ENCODE data around the gene KCNMB2. TPM values are rescaled to one million over a fixed set of nuclear protein-coding genes. Genes with fewer than 3 reads are reported as not detected.
A peak's percentile ranks its signal among the peaks of the same experiment; 100 is the strongest.

The KCNMB2 gene
- total RNA-seq, 1 experiment from 2014 or later: not detected

GRCh38 chr3:178807694-178808093 is 271.5 kb downstream of the KCNMB2 start:
- no peak for DNase-seq (ENCODE audit: low spot score)

DNA sequence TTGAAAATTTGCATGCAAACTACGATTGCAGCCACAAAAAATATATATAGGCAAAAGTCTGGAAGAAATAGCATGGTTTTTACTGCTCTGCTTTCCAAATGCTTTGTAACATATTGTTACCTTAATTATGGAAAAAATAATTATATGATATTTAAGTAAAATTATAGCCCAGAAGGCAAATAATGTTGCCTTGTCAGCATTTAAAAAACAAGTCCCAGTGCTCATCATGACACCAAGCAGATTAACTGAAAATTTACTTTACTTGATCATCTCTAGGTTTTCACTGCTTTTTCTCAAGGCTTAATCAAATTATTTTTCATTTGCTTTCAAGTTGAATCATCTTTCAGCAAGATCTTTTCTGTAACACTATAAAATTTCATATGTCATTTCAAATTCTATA is 272.5 kb downstream of the KCNMB2 start:
- DNase-seq (ENCODE audit: low spot score): no peak

DNA sequence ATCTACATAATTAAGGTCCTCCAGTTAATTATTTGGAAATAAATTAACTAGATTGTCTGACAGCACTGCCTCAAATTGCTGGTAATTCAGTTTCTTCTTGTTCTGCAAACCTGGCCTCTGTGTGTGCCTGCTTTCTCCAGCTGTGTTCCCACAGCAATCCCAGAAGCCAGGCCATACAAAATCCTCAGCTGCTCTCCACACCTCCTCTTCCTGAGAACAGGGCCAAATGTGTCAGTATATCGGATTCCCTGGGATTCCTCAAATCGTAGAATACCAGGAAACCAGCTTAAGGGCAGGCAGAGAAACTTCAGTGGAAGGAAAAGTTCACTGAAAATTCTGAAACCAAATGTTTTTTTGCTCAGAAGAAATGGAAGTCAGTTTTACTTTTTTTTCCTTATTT is 273.9 kb downstream of the KCNMB2 start:
- DNase-seq (ENCODE audit: low spot score): no peak

DNA sequence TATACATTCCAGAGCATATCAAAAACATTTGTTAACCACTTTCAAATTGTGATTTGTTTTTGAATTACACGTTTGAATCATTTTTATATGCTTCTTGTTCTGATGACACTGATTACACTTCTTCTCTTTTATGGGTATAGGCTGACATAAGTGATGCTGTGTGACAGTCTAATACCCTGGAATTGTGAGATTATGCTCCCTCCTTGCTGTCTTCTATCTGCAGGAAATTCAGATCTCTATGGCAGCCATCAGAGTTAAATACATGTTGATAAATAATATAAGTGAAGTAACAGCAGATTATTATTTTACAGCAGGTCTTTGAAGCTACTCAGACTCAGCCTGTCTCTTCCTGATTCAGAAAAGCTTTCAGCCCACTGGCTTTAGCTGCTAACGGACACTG is 286.5 kb downstream of the KCNMB2 start:
- DNase-seq (ENCODE audit: low spot score): no peak

- no peak for DNase-seq (ENCODE audit: low spot score)
Observed at GRCh38 chr3:178823150-178823549, 286.9 kb downstream of the KCNMB2 start.

DNA sequence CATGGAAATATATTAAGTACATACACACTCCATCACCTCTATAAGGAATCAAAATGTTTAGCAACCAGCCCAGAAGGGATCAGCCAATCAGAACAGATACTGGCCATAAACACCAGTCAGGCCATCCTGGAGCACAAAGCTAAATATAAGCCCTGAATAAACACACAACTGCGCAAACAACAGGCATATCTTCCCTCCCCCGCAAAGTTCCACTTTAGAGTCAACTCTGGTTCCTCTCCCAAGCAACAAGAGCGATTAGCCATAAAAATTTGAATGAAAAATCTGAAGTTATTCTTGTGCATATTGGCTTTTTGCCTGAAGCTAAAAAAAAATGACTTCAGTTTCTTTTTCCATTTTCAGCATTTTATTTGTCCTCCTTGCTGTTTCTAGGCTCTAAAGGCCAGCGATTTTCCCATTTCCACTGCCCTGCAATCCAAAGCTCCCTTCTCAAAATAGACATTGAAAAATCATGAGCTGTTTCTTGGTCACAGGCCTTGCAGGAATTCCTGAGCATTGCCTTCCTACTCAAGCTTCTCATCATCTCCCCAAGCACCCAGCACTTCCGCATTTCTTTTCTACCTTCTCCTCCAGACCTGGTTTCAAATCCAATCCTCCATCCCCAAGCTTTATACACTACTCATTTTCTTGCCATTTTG is 287.5 kb downstream of the KCNMB2 start:
- DNase-seq (ENCODE audit: low spot score): no peak

- DNase-seq (ENCODE audit: low spot score): no peak
Observed at GRCh38 chr3:178826435-178827123, 290.3 kb downstream of the KCNMB2 start.

- no peak for DNase-seq (ENCODE audit: low spot score)
Observed at GRCh38 chr3:178827285-178827856, 291.1 kb downstream of the KCNMB2 start.

- DNase-seq (ENCODE audit: low spot score): no peak
Observed at GRCh38 chr3:178833695-178834094, 297.5 kb downstream of the KCNMB2 start.

GRCh38 chr3:178835033-178835432 is 298.8 kb downstream of the KCNMB2 start:
- no peak for DNase-seq (ENCODE audit: low spot score)

GRCh38 chr3:178837512-178837911 is 301.3 kb downstream of the KCNMB2 start:
- no peak for DNase-seq (ENCODE audit: low spot score)

- DNase-seq (ENCODE audit: low spot score): no peak
Observed at GRCh38 chr3:178840586-178840985, 304.4 kb downstream of the KCNMB2 start.

DNA sequence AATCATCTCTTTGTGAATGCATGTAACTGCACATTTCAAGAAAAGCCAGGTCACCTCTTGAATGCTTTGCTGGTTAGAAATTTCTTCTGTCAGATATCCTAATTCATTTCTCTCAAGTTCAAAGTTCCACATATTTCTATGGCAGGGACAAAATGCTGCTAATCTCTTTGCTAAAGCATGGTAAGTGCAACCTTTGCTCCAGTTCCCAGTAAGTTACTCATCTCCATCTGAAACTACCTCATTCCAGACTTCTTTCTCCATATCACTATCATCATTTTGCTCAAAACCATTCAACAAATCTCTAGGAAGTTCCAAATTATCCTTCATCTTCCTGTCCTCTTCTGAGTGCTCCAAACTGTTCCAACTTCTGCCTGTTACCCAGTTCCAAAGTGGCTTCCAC is 304.8 kb downstream of the KCNMB2 start:
- no peak for DNase-seq (ENCODE audit: low spot score)

DNA sequence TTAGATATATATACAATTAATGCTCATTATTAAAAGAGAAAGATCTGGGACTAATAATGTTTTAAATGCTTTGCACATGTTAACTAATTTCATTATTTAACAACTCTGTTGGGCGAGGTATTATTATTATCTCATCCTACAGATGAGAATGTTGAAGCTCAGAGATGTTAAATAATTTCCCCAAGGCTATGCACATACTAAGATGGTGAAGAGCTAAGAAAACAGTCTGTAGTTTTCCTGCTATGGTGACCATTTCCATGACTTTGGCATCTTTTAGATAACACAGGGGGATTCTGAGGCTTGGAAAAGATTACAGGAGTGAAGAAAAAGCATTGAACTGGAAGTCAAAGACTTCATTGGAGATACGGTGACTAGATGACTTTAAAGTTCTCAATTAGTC is 308.7 kb downstream of the KCNMB2 start:
- DNase-seq (ENCODE audit: low spot score): no peak

GRCh38 chr3:178845420-178846118 is 309.3 kb downstream of the KCNMB2 start:
- peak; percentile 13 for DNase-seq (ENCODE audit: low spot score)

DNA sequence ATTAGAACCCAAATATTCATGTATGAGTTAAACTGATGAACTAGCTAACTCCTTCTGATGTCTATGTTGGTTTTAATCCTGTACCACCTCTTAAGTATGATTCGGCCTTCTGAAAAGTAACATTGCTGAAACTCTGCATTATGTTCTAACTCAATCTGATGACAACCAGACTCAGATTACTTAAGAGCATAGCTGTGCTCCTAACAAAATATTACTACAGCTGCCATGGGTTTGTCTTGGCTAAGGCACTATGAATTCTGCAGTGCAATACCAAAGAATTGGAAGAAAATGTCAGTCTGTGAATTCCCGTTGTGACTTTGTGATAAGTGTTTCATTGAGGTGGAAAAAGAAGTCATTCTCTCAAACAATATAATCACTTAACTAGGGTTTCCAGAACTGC is 311.0 kb downstream of the KCNMB2 start:
- no peak for DNase-seq (ENCODE audit: low spot score)

DNA sequence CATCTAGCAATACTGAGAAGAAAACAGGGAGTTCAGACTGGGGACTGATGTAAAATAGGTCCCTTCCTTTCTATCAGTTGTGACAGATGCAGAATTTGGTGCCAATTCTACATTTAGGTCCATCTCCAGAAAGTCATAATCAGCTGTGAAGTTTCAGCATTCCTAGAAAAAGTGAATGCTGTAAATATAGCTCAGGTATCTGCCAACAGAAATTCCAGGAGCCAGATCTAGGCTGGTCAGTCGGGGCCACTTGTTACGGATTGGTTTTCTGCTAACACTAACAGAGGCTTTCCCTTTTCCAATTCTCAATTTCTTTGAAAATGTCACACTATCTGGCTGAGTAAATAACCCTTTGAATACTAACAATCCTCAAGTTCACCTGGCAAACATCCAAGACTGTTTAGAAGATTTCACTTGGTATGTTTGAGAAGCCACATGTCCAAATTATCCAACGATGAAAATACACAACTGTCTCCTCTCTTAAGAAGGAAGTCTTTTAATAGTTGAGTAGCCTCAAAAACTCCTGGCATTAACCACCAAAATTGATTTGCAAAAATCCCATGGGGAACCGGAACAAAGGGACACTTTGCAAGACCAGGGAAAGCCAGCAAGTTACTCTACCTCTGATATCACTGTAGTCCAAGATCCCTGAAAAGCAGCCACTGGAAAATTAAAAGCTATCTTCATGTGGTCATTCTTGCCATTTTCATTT is 313.1 kb downstream of the KCNMB2 start:
- DNase-seq (ENCODE audit: low spot score): no peak

DNA sequence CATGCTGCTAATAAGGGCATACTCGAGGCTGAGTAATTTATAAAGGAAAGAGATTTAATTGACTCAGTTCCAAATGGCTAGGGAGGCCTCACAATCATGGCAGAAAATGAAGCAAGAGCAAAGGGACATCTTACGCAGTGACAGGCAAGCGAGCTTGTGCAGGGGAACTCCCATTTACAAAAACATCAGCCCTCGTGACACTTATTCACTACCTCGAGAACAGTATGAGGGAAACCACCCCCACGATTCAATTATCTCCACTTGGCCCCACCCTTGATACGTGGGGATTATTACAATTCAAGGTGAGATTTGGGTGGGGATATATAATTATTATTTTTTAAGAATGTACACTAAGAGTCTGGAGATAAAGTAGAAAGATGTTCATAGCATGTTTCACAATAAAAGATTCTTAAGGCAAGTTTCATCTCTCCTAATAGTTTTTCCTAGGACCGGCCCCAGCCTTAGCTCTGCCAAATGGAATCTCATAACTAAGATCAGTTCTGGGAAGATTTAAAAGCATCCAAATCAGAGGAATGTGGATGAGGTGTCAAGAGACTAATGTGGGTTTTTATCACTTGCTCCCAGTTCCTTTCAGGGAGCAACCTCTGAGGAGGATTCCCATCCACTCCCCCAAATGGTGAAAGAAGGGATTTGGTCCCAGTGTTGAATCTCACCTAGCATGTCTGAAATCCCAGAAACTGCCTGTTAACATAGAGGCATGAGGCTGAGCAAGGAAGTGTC is 314.4 kb downstream of the KCNMB2 start:
- DNase-seq (ENCODE audit: low spot score): no peak

- DNase-seq (ENCODE audit: low spot score): no peak
Observed at GRCh38 chr3:178851564-178851963, 315.3 kb downstream of the KCNMB2 start.

DNA sequence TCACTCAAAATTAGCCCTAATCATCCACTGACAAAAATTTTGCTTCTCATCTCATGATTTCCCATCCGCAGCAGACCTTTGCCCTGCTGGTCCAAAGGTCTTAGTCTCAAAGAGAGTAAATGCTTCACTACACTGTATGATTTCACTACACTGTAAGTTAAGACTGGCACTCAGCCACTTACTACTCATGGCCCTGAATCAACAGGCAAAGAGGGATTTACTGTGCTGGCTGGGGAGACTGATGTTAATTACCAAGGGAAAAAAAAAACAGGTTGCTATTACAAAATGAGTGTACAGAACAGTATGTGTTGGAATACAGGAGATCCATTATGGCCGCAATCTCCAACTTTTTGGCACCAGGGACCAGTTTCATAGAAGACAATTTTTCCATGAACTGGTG is 320.6 kb downstream of the KCNMB2 start:
- DNase-seq (ENCODE audit: low spot score): no peak

- no peak for DNase-seq (ENCODE audit: low spot score)
Observed at GRCh38 chr3:178859386-178859785, 323.1 kb downstream of the KCNMB2 start.

All from A172 (cell line).